Endothelial cell of umbilical vein (primary cell): Measurements from ENCODE around the gene ARHGEF16. TPM values are rescaled to one million over a fixed set of nuclear protein-coding genes. Genes with fewer than 3 reads are reported as not detected.

Experiments
- BruUV-seq: library from RNA; stranded (reverse); fragments of 400-500 nt; replicated peaks from 2 replicates; lab custom pipeline; 2021; lab: Mats Ljungman, UMichigan
- CTCF ChIA-PET: fragments of 300-600, 350-600 bp; sonication (Branson Sonifier 250); formaldehyde crosslinking; loops from one replicate; lab custom pipeline; 2021; ENCODE audit warnings: antibody characterized with exemption, inconsistent platforms; lab: Charles Lee
- POLR2A ChIA-PET: fragments of 300-600, 350-600 bp; sonication (Branson Sonifier 250); formaldehyde crosslinking; loops from one replicate; lab custom pipeline; 2021; ENCODE audit warnings: antibody characterized with exemption, inconsistent platforms; lab: Charles Lee
- DNase-seq: peaks from one replicate; pipeline ENCODE4 v3.0.0-alpha.2; 2011; ENCODE audit warnings: low read depth, low spot score
- FAIRE-seq: peaks from 2 replicates; lab custom pipeline; 2011; peaks lifted over from hg19 to GRCh38; lab: Jason Lieb, UNC
- H2AFZ ChIP-seq: 2 replicates; pipeline ENCODE4 v1.6.0; 2012; ENCODE audit warnings: low read depth, low read length, control low read depth, inconsistent platforms
- H3K27ac ChIP-seq: 2 replicates; pipeline ENCODE4 v1.5.1; 2011; ENCODE audit warnings: low read depth, mild to moderate bottlenecking, control low read depth, low read length, moderate library complexity; ENCODE audit not compliant: insufficient read depth
- H3K27me3 ChIP-seq, 2 experiments: 2 replicates each; pipeline versions ENCODE4 v1.6.0 to v1.6.1; 2011; ENCODE audit warnings: low read length in 2 of 2, mixed read lengths in 1 of 2; ENCODE audit not compliant: control insufficient read depth in 2 of 2, insufficient read depth in 2 of 2
- H3K36me3 ChIP-seq, 2 experiments: 2 replicates in 1 of 2; 3 replicates in 1 of 2; pipeline ENCODE4 v1.5.1; 2011; ENCODE audit warnings: low read length in 2 of 2, mild to moderate bottlenecking in 1 of 2, moderate library complexity in 1 of 2; ENCODE audit not compliant: control insufficient read depth in 2 of 2, insufficient read depth in 2 of 2; ENCODE audit errors: extremely low read depth in 1 of 2
- H3K4me1 ChIP-seq: 3 replicates; pipeline ENCODE4 v1.5.1; 2011; ENCODE audit warnings: mild to moderate bottlenecking, low read length; ENCODE audit not compliant: control insufficient read depth, insufficient read depth; ENCODE audit errors: extremely low read depth
- H3K4me2 ChIP-seq: 2 replicates; pipeline ENCODE4 v1.6.1; 2011; ENCODE audit warnings: low read length, control low read depth, mixed read lengths; ENCODE audit not compliant: insufficient read depth
- H3K4me3 ChIP-seq, 3 experiments: fragments of 200-600 bp in 1 of 3; sonication (generic), shearing (Covaris generic) in 1 of 3; replicated peaks in 1 of 3; 2 replicates each; pipeline ENCODE4 v1.5.1; 2011 to 2016; ENCODE audit warnings: control low read depth in 3 of 3, low read length in 3 of 3, mild to moderate bottlenecking in 2 of 3, inconsistent platforms in 1 of 3, low read depth in 1 of 3, moderate library complexity in 1 of 3; ENCODE audit not compliant: insufficient read depth in 1 of 3
- H3K79me2 ChIP-seq: 2 replicates; pipeline ENCODE4 v1.6.0; 2012; ENCODE audit warnings: low read length, inconsistent platforms; ENCODE audit not compliant: control insufficient read depth, insufficient read depth
- H3K9ac ChIP-seq: replicated peaks from 2 replicates; pipeline ENCODE3; 2011; ENCODE audit warnings: low read length, control low read depth; ENCODE audit not compliant: insufficient read depth; ENCODE audit errors: extremely low read depth
- H3K9me1 ChIP-seq: replicated peaks from 3 replicates; pipeline ENCODE4 v1.6.0; 2011; ENCODE audit warnings: mild to moderate bottlenecking, low read length; ENCODE audit not compliant: control insufficient read depth, insufficient read depth; ENCODE audit errors: extremely low read depth
- H3K9me3 ChIP-seq: replicated peaks from 2 replicates; pipeline ENCODE4 v1.5.1; 2012; ENCODE audit warnings: low read length, inconsistent platforms; ENCODE audit not compliant: control insufficient read depth, insufficient read depth
- H4K20me1 ChIP-seq: replicated peaks from 2 replicates; pipeline ENCODE3; 2011; ENCODE audit warnings: mild to moderate bottlenecking, low read length; ENCODE audit not compliant: control insufficient read depth, insufficient read depth; ENCODE audit errors: extremely low read depth
- EZH2 ChIP-seq: IDR thresholded peaks from 2 replicates; pipeline ENCODE4 v1.6.1; 2012; ENCODE audit warnings: borderline replicate concordance, low read depth, mild to moderate bottlenecking, moderate library complexity, low read length, inconsistent platforms; ENCODE audit not compliant: severe bottlenecking
- FOS ChIP-seq: IDR thresholded peaks from 2 replicates; pipeline ENCODE4 v1.6.1; 2011; ENCODE audit warnings: mild to moderate bottlenecking, low read length, moderate library complexity, borderline replicate concordance; ENCODE audit not compliant: insufficient read depth
- GATA2 ChIP-seq: IDR thresholded peaks from 2 replicates; pipeline ENCODE4 v1.7.0; 2011; ENCODE audit warnings: low read depth, mild to moderate bottlenecking, moderate library complexity, mixed read lengths, low read length; ENCODE audit not compliant: insufficient read length, insufficient read depth
- JUN ChIP-seq: IDR thresholded peaks from 2 replicates; pipeline ENCODE4 v1.6.1; 2011; ENCODE audit warnings: borderline replicate concordance, low read depth; ENCODE audit not compliant: insufficient read length, insufficient read depth
- MYC ChIP-seq: IDR thresholded peaks from one replicate; pipeline ENCODE4 v1.6.1; 2011; ENCODE audit warnings: mild to moderate bottlenecking, low read depth, low read length
- POLR2A ChIP-seq: IDR thresholded peaks from 2 replicates; pipeline ENCODE4 v1.6.1; 2012; ENCODE audit warnings: low read depth, mild to moderate bottlenecking, control low read depth, low read length
- POLR2AphosphoS5 ChIP-seq: IDR thresholded peaks from 2 replicates; pipeline ENCODE4 v1.6.1; 2012; ENCODE audit warnings: low read depth, mild to moderate bottlenecking, control low read depth, low read length, moderate library complexity; ENCODE audit not compliant: insufficient read depth
- dilution Hi-C: fragments of 300-500 bp; cut with MboI; formaldehyde crosslinking; loops from one replicate; pipeline ENCODE4 v1.15.0; 2019; ENCODE audit warnings: low sequenced_read_pairs; ENCODE audit not compliant: extremely low pct_ligation_motif_present
- intact Hi-C: fragments of 100-400 bp; cut with micrococcal nuclease; formaldehyde crosslinking; loops from one replicate; pipeline ENCODE4 v1.10.0; 2022
- polyA plus RNA-seq, 4 experiments: library from polyadenylated mRNA; depleted of rRNA in 3 of 4; stranded (reverse) in 3 of 4; unstranded in 1 of 4; fragments of >200 nt; gene quantifications; 2 replicates each; pipeline versions ENCODE4 v1.2.1 to v1.2.3, GENCODE V29; 2011 to 2012; ENCODE audit warnings: missing spikeins in 1 of 4
- total RNA-seq: library from RNA; stranded (reverse); gene quantifications from 2 replicates; pipeline ENCODE4 v1.2.3, GENCODE V29; 2021
- TF ChIP-seq, protein P1 (sequence below): IDR thresholded peaks from 2 replicates; pipeline ENCODE4 v1.6.1; 2011; ENCODE audit not compliant: insufficient read depth, insufficient read length
- TF ChIP-seq, protein P2 (sequence below), 2 donors: IDR thresholded peaks; 1 replicate in 1 of 2; 2 replicates in 1 of 2; pipeline ENCODE4 v1.5.1; 2011; ENCODE audit warnings: low read length in 2 of 2, mild to moderate bottlenecking in 2 of 2, moderate library complexity in 2 of 2, control low read depth in 1 of 2, inconsistent platforms in 1 of 2, low read depth in 1 of 2; ENCODE audit not compliant: insufficient read depth in 1 of 2; ENCODE audit errors: extremely low read depth in 1 of 2

ARHGEF16 gene
- total and polyA plus RNA-seq, 2 donors (not counting 3 experiments of a cell fraction or from before 2014, with no cell fraction given): 0.52 to 1.3 TPM

GRCh38 chr1:3525551-3526482 lies 71.4 kb downstream of the ARHGEF16 start:
- no peak for DNase-seq
- intact Hi-C loops (no loop called here), dilution Hi-C loops (no loop called here)
- peaks cover 11% of the 10 kb centered on the region for H3K4me1 ChIP-seq
- TF ChIP-seq GATA2 (no peak), POLR2A (no peak), FOS (no peak), EZH2 (no peak), JUN (no peak), MYC (no peak), POLR2AphosphoS5 (no peak)
- TF ChIP-seq, protein P1, sequence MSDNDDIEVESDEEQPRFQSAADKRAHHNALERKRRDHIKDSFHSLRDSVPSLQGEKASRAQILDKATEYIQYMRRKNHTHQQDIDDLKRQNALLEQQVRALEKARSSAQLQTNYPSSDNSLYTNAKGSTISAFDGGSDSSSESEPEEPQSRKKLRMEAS: no peak
- TF ChIP-seq, protein P2, sequence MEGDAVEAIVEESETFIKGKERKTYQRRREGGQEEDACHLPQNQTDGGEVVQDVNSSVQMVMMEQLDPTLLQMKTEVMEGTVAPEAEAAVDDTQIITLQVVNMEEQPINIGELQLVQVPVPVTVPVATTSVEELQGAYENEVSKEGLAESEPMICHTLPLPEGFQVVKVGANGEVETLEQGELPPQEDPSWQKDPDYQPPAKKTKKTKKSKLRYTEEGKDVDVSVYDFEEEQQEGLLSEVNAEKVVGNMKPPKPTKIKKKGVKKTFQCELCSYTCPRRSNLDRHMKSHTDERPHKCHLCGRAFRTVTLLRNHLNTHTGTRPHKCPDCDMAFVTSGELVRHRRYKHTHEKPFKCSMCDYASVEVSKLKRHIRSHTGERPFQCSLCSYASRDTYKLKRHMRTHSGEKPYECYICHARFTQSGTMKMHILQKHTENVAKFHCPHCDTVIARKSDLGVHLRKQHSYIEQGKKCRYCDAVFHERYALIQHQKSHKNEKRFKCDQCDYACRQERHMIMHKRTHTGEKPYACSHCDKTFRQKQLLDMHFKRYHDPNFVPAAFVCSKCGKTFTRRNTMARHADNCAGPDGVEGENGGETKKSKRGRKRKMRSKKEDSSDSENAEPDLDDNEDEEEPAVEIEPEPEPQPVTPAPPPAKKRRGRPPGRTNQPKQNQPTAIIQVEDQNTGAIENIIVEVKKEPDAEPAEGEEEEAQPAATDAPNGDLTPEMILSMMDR (IDR thresholded peaks at IDR 0.05; ENCODE audit: extremely low read depth in 1 of 2, insufficient read depth in 1 of 2, low read depth in 1 of 2, low read length in 2 of 2): no peak
- BruUV-seq: no TSS peak
- no peak overlapping the region for H3K27ac ChIP-seq
- no peaks in the 10 kb centered on the region for H4K20me1 ChIP-seq
- no peak overlapping the region for H3K4me3 ChIP-seq
- H3K9me3 ChIP-seq: no peaks in the 10 kb centered on the region
- ChIA-PET POLR2A (no interaction called here), CTCF (interaction anchor here (1.0 to 1.4 kb wide), 3 partner anchors 9 to 35 kb away, joined by 3 read pairs; no protein-coding TSS in a partner anchor)
- H2AFZ ChIP-seq: no peak overlapping the region
- H3K79me2 ChIP-seq: peaks cover 4% of the 10 kb centered on the region
- no peak overlapping the region for H3K4me2 ChIP-seq
- no peak overlapping the region for H3K9ac ChIP-seq
- no peaks in the 10 kb centered on the region for H3K9me1 ChIP-seq
- FAIRE-seq: no peak
- no peaks in the 10 kb centered on the region for H3K36me3 ChIP-seq
- no peaks in the 10 kb centered on the region for H3K27me3 ChIP-seq
